PC-9 (cell line): ENCODE results near the gene PDE8A. TPM values are rescaled to one million over a fixed set of nuclear protein-coding genes. Genes with fewer than 3 reads are reported as not detected.

Source experiments
- BruUV-seq: library from RNA; stranded (reverse); fragments of 400-500 nt; replicated peaks from 2 replicates; lab custom pipeline; 2021; lab: Mats Ljungman, UMichigan
- CTCF ChIA-PET: fragments of 300-600 bp; sonication (Branson Sonifier 250); formaldehyde crosslinking; loops from one replicate; lab custom pipeline; 2022; ENCODE audit warnings: antibody characterized with exemption; lab: Charles Lee
- POLR2A ChIA-PET: fragments of 300-600 bp; sonication (Branson Sonifier 250); formaldehyde crosslinking; loops from one replicate; lab custom pipeline; 2022; ENCODE audit warnings: antibody characterized with exemption; ENCODE audit not compliant: unreplicated experiment; lab: Charles Lee
- DNase-seq, 2 experiments: peaks; one replicate each; pipeline versions ENCODE4 v3.0.0 to v3.0.0-alpha.2; 2015 to 2022; ENCODE audit warnings: mixed read lengths in 1 of 2
- H2AFZ ChIP-seq: fragments of 200-600 bp; sonication (generic); 2 replicates; pipeline ENCODE4 v1.8.1; 2017; ENCODE audit warnings: antibody characterized with exemption
- H3F3A ChIP-seq: fragments of 200-600 bp; sonication (generic); 2 replicates; pipeline ENCODE4 v1.8.1; 2017; ENCODE audit warnings: antibody characterized with exemption, mild to moderate bottlenecking, low read depth; ENCODE audit not compliant: insufficient read depth
- H3K27ac ChIP-seq: fragments of 200-600 bp; sonication (generic); 2 replicates; pipeline ENCODE4 v1.6.1; 2016; ENCODE audit warnings: mixed run types
- H3K27me3 ChIP-seq: fragments of 200-600 bp; sonication (generic); 2 replicates; pipeline ENCODE4 v1.6.1; 2016; ENCODE audit warnings: low read depth, mixed run types; ENCODE audit not compliant: insufficient read depth
- H3K36me3 ChIP-seq: fragments of 200-600 bp; sonication (generic); 2 replicates; pipeline ENCODE4 v1.6.1; 2016; ENCODE audit warnings: low read depth, mixed run types
- H3K4me1 ChIP-seq: fragments of 200-600 bp; sonication (generic); replicated peaks from 2 replicates; pipeline ENCODE4 v1.6.1; 2016; ENCODE audit warnings: mixed run types; ENCODE audit not compliant: insufficient read depth
- H3K4me2 ChIP-seq: fragments of 200-600 bp; sonication (generic); 2 replicates; pipeline ENCODE4 v1.6.1; 2017; ENCODE audit warnings: mixed run types
- H3K4me3 ChIP-seq: fragments of 200-600 bp; sonication (generic); 2 replicates; pipeline ENCODE4 v1.6.1; 2016; ENCODE audit warnings: mixed run types
- H3K79me2 ChIP-seq: fragments of 200-600 bp; sonication (generic); 2 replicates; pipeline ENCODE4 v1.6.1; 2017; ENCODE audit warnings: low read depth, mixed run types
- H3K9me2 ChIP-seq: fragments of 200-600 bp; sonication (generic); 2 replicates; pipeline ENCODE4 v1.8.1; 2017; ENCODE audit warnings: mild to moderate bottlenecking; ENCODE audit not compliant: insufficient read depth
- H3K9me3 ChIP-seq: fragments of 200-600 bp; sonication (generic); 2 replicates; pipeline ENCODE4 v1.8.1; 2016; ENCODE audit warnings: low read depth; ENCODE audit not compliant: insufficient read depth
- H4K20me1 ChIP-seq: fragments of 200-600 bp; sonication (generic); 2 replicates; pipeline ENCODE4 v1.8.1; 2017; ENCODE audit not compliant: insufficient read depth
- CTCF ChIP-seq: fragments of 200-600 bp; sonication (generic); conservative IDR thresholded peaks from 2 replicates; pipeline ENCODE4 v1.6.1; 2017; ENCODE audit warnings: mixed run types, antibody characterized with exemption, mild to moderate bottlenecking, moderate library complexity
- EZH2 ChIP-seq: fragments of 200-600 bp; sonication (generic); IDR thresholded peaks from 2 replicates; pipeline ENCODE4 v1.8.0; 2017; ENCODE audit warnings: antibody characterized with exemption, low read depth
- intact Hi-C: fragments of 100-400 bp; cut with micrococcal nuclease; formaldehyde crosslinking; loops from one replicate; pipeline ENCODE4 v1.10.0; 2022; ENCODE audit not compliant: unreplicated experiment
- total RNA-seq: library from RNA; stranded (reverse); gene quantifications from 2 replicates; pipeline ENCODE4 v1.2.3, GENCODE V29; 2021

Gene PDE8A
- total RNA-seq, 1 experiment from 2014 or later = 47.3 TPM

GRCh38 chr15:85016275-85016674 is 34.6 kb downstream of the PDE8A start:
- POLR2A ChIA-PET = no interaction called here
- intact Hi-C loops = no loop called here
- H3K79me2 ChIP-seq = peaks cover 74% of the 10 kb centered on the region

GRCh38 chr15:85019815-85020590 is 38.3 kb downstream of the PDE8A start:
- intact Hi-C loops = no loop called here
- no peak overlapping the region for H2AFZ ChIP-seq
- TF ChIP-seq EZH2 (no peak), CTCF (no peak)
- peaks cover 7% of the 10 kb centered on the region; the same call in 1 of the 2 replicates for H4K20me1 ChIP-seq
- H3K36me3 ChIP-seq = no peaks in the 10 kb centered on the region
- peaks cover 89% of the 10 kb centered on the region for H3K79me2 ChIP-seq
- no peak overlapping the region for H3K27ac ChIP-seq
- H3F3A ChIP-seq = peaks cover 6% of the 10 kb centered on the region; the same call in 1 of the 2 replicates
- no peaks in the 10 kb centered on the region for H3K9me2 ChIP-seq
- CTCF ChIA-PET = no interaction called here
- H3K4me2 ChIP-seq = no peak overlapping the region
- no TSS peak for BruUV-seq
- no peak for DNase-seq
- POLR2A ChIA-PET = no interaction called here
- no peak overlapping the region for H3K4me3 ChIP-seq
- no peaks in the 10 kb centered on the region for H3K9me3 ChIP-seq
- H3K27me3 ChIP-seq = no peaks in the 10 kb centered on the region
- H3K4me1 ChIP-seq = peaks cover 11% of the 10 kb centered on the region

More at GRCh38 chr15:85016275-85016674, 34.6 kb downstream of the PDE8A start:
- Histone ChIP-seq H3K9me2 (no peaks in the 10 kb centered on the region), H3K4me2 (no peak overlapping the region), H3K27ac (no peak overlapping the region), H3F3A (no peaks in the 10 kb centered on the region), H3K36me3 (no peaks in the 10 kb centered on the region), H2AFZ (no peak overlapping the region), H3K9me3 (no peaks in the 10 kb centered on the region), H3K4me1 (no peaks in the 10 kb centered on the region), H3K4me3 (no peak overlapping the region), H4K20me1 (no peaks in the 10 kb centered on the region; the same call in 1 of the 2 replicates), H3K27me3 (no peaks in the 10 kb centered on the region)
- DNase-seq = no peak
- CTCF ChIA-PET = no interaction called here
- BruUV-seq = no TSS peak
- TF ChIP-seq CTCF (no peak), EZH2 (no peak)

- H2AFZ ChIP-seq = no peak overlapping the region
- no peak for TF ChIP-seq CTCF
- TF ChIP-seq EZH2 = no peak
- no peak overlapping the region for H3K27ac ChIP-seq
- no peak for DNase-seq
- no peaks in the 10 kb centered on the region for H3K9me2 ChIP-seq
- ChIA-PET CTCF (no interaction called here), POLR2A (no interaction called here)
- no peaks in the 10 kb centered on the region for H3K9me3 ChIP-seq
- H4K20me1 ChIP-seq = peaks cover 8% of the 10 kb centered on the region; the same call in 1 of the 2 replicates
- no TSS peak for BruUV-seq
- peaks cover 6% of the 10 kb centered on the region; the same call in 1 of the 2 replicates for H3F3A ChIP-seq
- no peaks in the 10 kb centered on the region for H3K27me3 ChIP-seq
- H3K4me1 ChIP-seq = peaks cover 13% of the 10 kb centered on the region
- intact Hi-C loops = no loop called here
- no peak overlapping the region for H3K4me3 ChIP-seq
- H3K79me2 ChIP-seq = peaks cover 91% of the 10 kb centered on the region
- no peak overlapping the region for H3K4me2 ChIP-seq
- H3K36me3 ChIP-seq = no peaks in the 10 kb centered on the region
Measured at GRCh38 chr15:85021409-85021808, 39.8 kb downstream of the PDE8A start.
